Liver (tissue), 9 donors: Measurements from ENCODE around the gene TOE1. TPM values are rescaled to one million over a fixed set of nuclear protein-coding genes. Genes with fewer than 3 reads are reported as not detected.

Experiments used
- DNase-seq: peaks from one replicate; pipeline ENCODE4 v3.0.0-alpha.2; 2017; ENCODE audit warnings: low spot score
- H3K27ac ChIP-seq, 2 donors: one replicate each; pipeline ENCODE4 v1.7.0; 2013; ENCODE audit warnings: inconsistent platforms in 2 of 2, low read length in 2 of 2, control low read depth in 1 of 2, low read depth in 1 of 2, mild to moderate bottlenecking in 1 of 2
- H3K27me3 ChIP-seq, 4 donors: one replicate each; pipeline versions ENCODE4 v1.6.1 to v1.7.0; 2013; ENCODE audit warnings: low read length in 3 of 4, inconsistent platforms in 1 of 4, mild to moderate bottlenecking in 1 of 4, moderate library complexity in 1 of 4; ENCODE audit not compliant: control insufficient read depth in 4 of 4, insufficient read depth in 4 of 4
- H3K36me3 ChIP-seq, 4 donors: one replicate each; pipeline versions ENCODE4 v1.6.1 to v1.7.0; 2013; ENCODE audit warnings: low read length in 3 of 4, mild to moderate bottlenecking in 3 of 4, low read depth in 1 of 4, moderate library complexity in 1 of 4; ENCODE audit not compliant: control insufficient read depth in 4 of 4, insufficient read depth in 3 of 4
- H3K4me1 ChIP-seq, 4 donors: one replicate each; pipeline versions ENCODE4 v1.6.1 to v1.7.0; 2013; ENCODE audit warnings: low read length in 3 of 4, mild to moderate bottlenecking in 3 of 4, moderate library complexity in 1 of 4; ENCODE audit not compliant: control insufficient read depth in 4 of 4, insufficient read depth in 4 of 4
- H3K4me3 ChIP-seq, 3 donors: one replicate each; pipeline versions ENCODE4 v1.6.1 to v1.7.0; 2013; ENCODE audit warnings: low read length in 3 of 3, control low read depth in 1 of 3, low read depth in 1 of 3, mild to moderate bottlenecking in 1 of 3
- H3K9ac ChIP-seq, 2 donors: one replicate each; pipeline ENCODE4 v1.7.0; 2013; ENCODE audit warnings: low read length in 2 of 2, mild to moderate bottlenecking in 2 of 2, moderate library complexity in 2 of 2, control low read depth in 1 of 2, low read depth in 1 of 2
- H3K9me3 ChIP-seq, 4 donors: one replicate each; pipeline versions ENCODE4 v1.6.1 to v1.7.0; 2013; ENCODE audit warnings: low read length in 3 of 4; ENCODE audit not compliant: control insufficient read depth in 4 of 4
- CTCF ChIP-seq: fragments of 150-350 bp; IDR thresholded peaks from 2 replicates; pipeline ENCODE4 v1.5.1; 2017; ENCODE audit warnings: improper control_type of control experiment, low read depth, low read length; ENCODE audit not compliant: missing input control
- EGR1 ChIP-seq, 2 donors: IDR thresholded peaks; 2 replicates each; pipeline ENCODE4 v1.6.1; 2016 to 2018; ENCODE audit warnings: antibody characterized with exemption in 2 of 2, low read depth in 2 of 2
- FOXA1 ChIP-seq: IDR thresholded peaks from 2 replicates; pipeline ENCODE4 v1.6.1; 2016; ENCODE audit warnings: antibody characterized with exemption
- FOXA2 ChIP-seq: IDR thresholded peaks from 2 replicates; pipeline ENCODE4 v1.6.1; 2016; ENCODE audit warnings: antibody characterized with exemption
- GABPA ChIP-seq, 2 donors: IDR thresholded peaks in 1 of 2; conservative IDR thresholded peaks in 1 of 2; 2 replicates each; pipeline ENCODE4 v1.6.1; 2016; ENCODE audit warnings: antibody characterized with exemption in 2 of 2, mild to moderate bottlenecking in 1 of 2, moderate library complexity in 1 of 2
- HNF4A ChIP-seq, 2 donors: conservative IDR thresholded peaks; 2 replicates each; pipeline ENCODE4 v1.6.1; 2016; ENCODE audit warnings: antibody characterized with exemption in 2 of 2, mild to moderate bottlenecking in 2 of 2
- HNF4G ChIP-seq: IDR thresholded peaks from 2 replicates; pipeline ENCODE4 v1.6.1; 2016; ENCODE audit warnings: antibody characterized with exemption
- NR2F2 ChIP-seq: IDR thresholded peaks from 2 replicates; pipeline ENCODE4 v1.6.1; 2016; ENCODE audit warnings: antibody characterized with exemption
- RAD21 ChIP-seq, 2 donors: IDR thresholded peaks; 2 replicates each; pipeline ENCODE4 v1.6.1; 2016; ENCODE audit warnings: antibody characterized with exemption in 2 of 2, mild to moderate bottlenecking in 2 of 2
- REST ChIP-seq: IDR thresholded peaks from 2 replicates; pipeline ENCODE4 v1.6.1; 2016; ENCODE audit warnings: antibody characterized with exemption, mild to moderate bottlenecking
- RXRA ChIP-seq, 2 donors: IDR thresholded peaks; 2 replicates each; pipeline ENCODE4 v1.6.1; 2017 to 2018; ENCODE audit warnings: antibody characterized with exemption in 2 of 2, mild to moderate bottlenecking in 1 of 2
- SP1 ChIP-seq: IDR thresholded peaks from 2 replicates; pipeline ENCODE4 v1.6.1; 2018; ENCODE audit warnings: antibody characterized with exemption, mild to moderate bottlenecking
- TAF1 ChIP-seq: conservative IDR thresholded peaks from 2 replicates; pipeline ENCODE4 v1.6.1; 2016; ENCODE audit warnings: antibody characterized with exemption, mild to moderate bottlenecking
- YY1 ChIP-seq: IDR thresholded peaks from 2 replicates; pipeline ENCODE4 v1.6.1; 2016; ENCODE audit warnings: antibody characterized with exemption, mild to moderate bottlenecking
- WGBS: extraction: QIAGEN DNeasy Blood & Tissue Kit; methylation state at CpG from one replicate; pipeline ENCODE4 v1.1.7; 2013; 5-methylcytosine and 5-hydroxymethylcytosine counted together
- polyA plus RNA-seq, 2 donors: library from polyadenylated mRNA; stranded (reverse) in 1 of 2; unstranded in 1 of 2; fragments of 200-250 nt in 1 of 2; fragments of >200 nt in 1 of 2; fragmentation: Nextera tagmentation in 1 of 2; extraction: Ambion mirVana in 1 of 2; gene quantifications; one replicate each; pipeline versions ENCODE4 v1.2.1 to v1.2.3, GENCODE V29; 2013 to 2015
- total RNA-seq, 2 donors: library from RNA; depleted of rRNA; stranded (reverse); fragments of >200 nt; gene quantifications; one replicate each; pipeline ENCODE4 v1.2.3, GENCODE V29; 2014
- TF ChIP-seq, protein P1 (sequence below): IDR thresholded peaks from 2 replicates; pipeline ENCODE4 v1.6.1; 2016; ENCODE audit warnings: antibody characterized with exemption
- TF ChIP-seq, protein P2 (sequence below): IDR thresholded peaks from 2 replicates; pipeline ENCODE4 v1.6.1; 2016; ENCODE audit warnings: antibody characterized with exemption
- donor health status: healthy.
- donor health status: healthy.
- donor health status: healthy.
- donor health status: healthy.
- donor health status: healthy.

TOE1 gene
- total and polyA plus RNA-seq, 4 donors: 3.5 to 9.1 (median 5.8) TPM

GRCh38 chr1:45300669-45300997 is 39.3 kb upstream of the TOE1 start:
- no peak overlapping the region for H3K4me3 ChIP-seq
- no peaks in the 10 kb centered on the region for H3K27me3 ChIP-seq
- peaks cover 3 to 22% (median 12%) of the 10 kb centered on the region in 4 donors for H3K4me1 ChIP-seq
- no peak overlapping the region for H3K27ac ChIP-seq
- DNase-seq: no peak
- 62% methylated on average over 2 of the region's 2 CpGs for WGBS
- TF ChIP-seq CTCF (no peak), RXRA (IDR thresholded peaks at IDR 0.05) (no peak), HNF4G (no peak), EGR1 (IDR thresholded peaks at IDR 0.05; ENCODE audit: low read depth in 2 of 2) (no peak), NR2F2 (peak; percentile 7)
- TF ChIP-seq, protein P1, sequence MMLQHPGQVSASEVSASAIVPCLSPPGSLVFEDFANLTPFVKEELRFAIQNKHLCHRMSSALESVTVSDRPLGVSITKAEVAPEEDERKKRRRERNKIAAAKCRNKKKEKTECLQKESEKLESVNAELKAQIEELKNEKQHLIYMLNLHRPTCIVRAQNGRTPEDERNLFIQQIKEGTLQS: no peak
- H3K9ac ChIP-seq: no peak overlapping the region
- H3K36me3 ChIP-seq: no peaks in the 10 kb centered on the region
- H3K9me3 ChIP-seq: no peaks in the 10 kb centered on the region

DNA sequence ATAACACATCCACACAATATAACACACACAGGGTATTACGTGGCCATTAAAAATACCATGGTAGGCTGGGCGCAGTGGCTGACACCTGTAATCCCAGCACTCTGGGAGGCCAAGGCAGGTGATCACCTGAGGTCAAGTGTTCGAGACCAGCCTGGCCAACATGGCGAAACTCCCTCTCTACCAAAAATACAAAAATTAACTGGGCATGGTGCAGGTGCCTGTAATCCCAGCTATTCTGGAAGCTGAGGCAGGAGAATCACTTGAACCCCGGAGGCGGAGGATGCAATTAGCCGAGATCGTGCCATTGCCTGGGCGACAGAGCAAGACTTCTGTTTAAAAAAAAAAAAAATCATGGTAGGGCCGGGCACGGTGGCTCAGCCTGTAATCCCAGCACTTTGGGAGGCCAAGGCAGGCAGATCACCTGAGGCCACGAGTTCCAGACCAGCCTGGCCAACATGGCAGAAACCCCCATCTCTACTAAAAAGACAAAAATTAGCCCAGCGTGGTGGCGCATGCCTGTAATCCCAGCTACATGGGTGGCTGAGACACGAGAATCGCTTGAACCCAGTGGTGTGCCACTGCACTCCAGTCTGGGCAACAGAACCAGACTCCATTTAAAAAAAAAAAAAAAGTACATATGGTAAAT is 37.3 kb upstream of the TOE1 start:
- TF ChIP-seq FOXA1: no peak
- TF ChIP-seq, protein P1: no peak
- no peak for TF ChIP-seq NR2F2
- TF ChIP-seq YY1: no peak
- TF ChIP-seq HNF4A (conservative IDR thresholded peaks at IDR 0.05): no peak
- TF ChIP-seq GABPA (IDR thresholded peaks at IDR 0.05 in 1 of 2, conservative IDR thresholded peaks at IDR 0.05 in 1 of 2): no peak
- TF ChIP-seq, protein P2, sequence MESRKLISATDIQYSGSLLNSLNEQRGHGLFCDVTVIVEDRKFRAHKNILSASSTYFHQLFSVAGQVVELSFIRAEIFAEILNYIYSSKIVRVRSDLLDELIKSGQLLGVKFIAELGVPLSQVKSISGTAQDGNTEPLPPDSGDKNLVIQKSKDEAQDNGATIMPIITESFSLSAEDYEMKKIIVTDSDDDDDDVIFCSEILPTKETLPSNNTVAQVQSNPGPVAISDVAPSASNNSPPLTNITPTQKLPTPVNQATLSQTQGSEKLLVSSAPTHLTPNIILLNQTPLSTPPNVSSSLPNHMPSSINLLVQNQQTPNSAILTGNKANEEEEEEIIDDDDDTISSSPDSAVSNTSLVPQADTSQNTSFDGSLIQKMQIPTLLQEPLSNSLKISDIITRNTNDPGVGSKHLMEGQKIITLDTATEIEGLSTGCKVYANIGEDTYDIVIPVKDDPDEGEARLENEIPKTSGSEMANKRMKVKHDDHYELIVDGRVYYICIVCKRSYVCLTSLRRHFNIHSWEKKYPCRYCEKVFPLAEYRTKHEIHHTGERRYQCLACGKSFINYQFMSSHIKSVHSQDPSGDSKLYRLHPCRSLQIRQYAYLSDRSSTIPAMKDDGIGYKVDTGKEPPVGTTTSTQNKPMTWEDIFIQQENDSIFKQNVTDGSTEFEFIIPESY: no peak
- no peak for TF ChIP-seq SP1
- TF ChIP-seq RXRA (IDR thresholded peaks at IDR 0.05): no peak
- TF ChIP-seq FOXA2: no peak
- no peak for TF ChIP-seq RAD21 (IDR thresholded peaks at IDR 0.05)
- TF ChIP-seq REST: no peak
- no peak for TF ChIP-seq EGR1 (IDR thresholded peaks at IDR 0.05; ENCODE audit: low read depth in 2 of 2)
- TF ChIP-seq CTCF: no peak
- no peak for TF ChIP-seq TAF1
- Histone ChIP-seq H3K36me3 (no peaks in the 10 kb centered on the region), H3K9ac (peak overlapping the region in 1 of 2 donors; percentile 66), H3K27ac (peak overlapping the region in 1 of 2 donors; percentile 49), H3K4me3 (peak overlapping the region in 2 of 3 donors; percentile 61 to 65), H3K27me3 (no peaks in the 10 kb centered on the region), H3K4me1 (peaks cover 3 to 22% (median 12%) of the 10 kb centered on the region in 4 donors), H3K9me3 (no peaks in the 10 kb centered on the region)
- no peak for DNase-seq
- WGBS: 92% methylated on average over 16 of the region's 16 CpGs
